ENCODE results near the gene POP4.

Gene POP4

GRCh38 chr19:29571181-29571580 is 34.9 kb upstream of the POP4 start:
- no peak for TF ChIP-seq CTCF (conservative IDR thresholded peaks at IDR 0.05)
- no peak overlapping the region for H3K27ac ChIP-seq

GRCh38 chr19:29573486-29573885 is 32.6 kb upstream of the POP4 start:
- TF ChIP-seq ZFX (IDR thresholded peaks at IDR 0.05) (no peak), CTCF (conservative IDR thresholded peaks at IDR 0.05) (no peak)
- H3K27ac ChIP-seq, result no peak overlapping the region

- TF ChIP-seq CTCF (conservative IDR thresholded peaks at IDR 0.05) (no peak), ZFX (IDR thresholded peaks at IDR 0.05) (no peak)
These were observed 31.6 kb upstream of the POP4 start for GRCh38 chr19:29574510-29574909.

GRCh38 chr19:29576046-29576606 is 30.0 kb upstream of the POP4 start:
- TF ChIP-seq ZFX (IDR thresholded peaks at IDR 0.05) (no peak), CTCF (conservative IDR thresholded peaks at IDR 0.05) (no peak)
- H3K27ac ChIP-seq, result no peak overlapping the region

More at GRCh38 chr19:29574510-29574909, 31.6 kb upstream of the POP4 start:
- H3K27ac ChIP-seq, result no peak overlapping the region

GRCh38 chr19:29576761-29577648 is 29.1 kb upstream of the POP4 start:
- no peak for TF ChIP-seq CTCF (conservative IDR thresholded peaks at IDR 0.05)
- no peak for TF ChIP-seq ZFX (IDR thresholded peaks at IDR 0.05)
- H3K27ac ChIP-seq, result no peak overlapping the region

GRCh38 chr19:29577649-29577963 is 28.5 kb upstream of the POP4 start:
- TF ChIP-seq ZFX (IDR thresholded peaks at IDR 0.05) (no peak), CTCF (conservative IDR thresholded peaks at IDR 0.05) (no peak)

GRCh38 chr19:29578349-29578748 is 27.7 kb upstream of the POP4 start:
- no peak overlapping the region for H3K27ac ChIP-seq
- no peak for TF ChIP-seq CTCF (conservative IDR thresholded peaks at IDR 0.05)

More at GRCh38 chr19:29577649-29577963, 28.5 kb upstream of the POP4 start:
- H3K27ac ChIP-seq, result no peak overlapping the region
